SK-N-SH (cell line): Measurements from ENCODE around the gene FAM3C. TPM values are rescaled to one million over a fixed set of nuclear protein-coding genes. Genes with fewer than 3 reads are reported as not detected.
A peak's percentile ranks its signal among the peaks of the same experiment; 100 is the strongest.

ENCODE experiments used
- CTCF ChIA-PET: fragments of 300-600, 350-600 bp; formaldehyde crosslinking; extraction: SDS; loops from one replicate; lab custom pipeline; 2021; lab: Yijun Ruan, JAX
- POLR2A ChIA-PET: fragments of 350-600 bp; sonication (Branson Sonifier 250); formaldehyde crosslinking; extraction: SDS; loops from one replicate; lab custom pipeline; 2020; ENCODE audit warnings: antibody characterized with exemption, inconsistent platforms; lab: Yijun Ruan, JAX
- DNase-seq: peaks from one replicate; pipeline ENCODE4 v3.0.0; 2012
- H2AFZ ChIP-seq: fragments of 200-600 bp; sonication (generic); 2 replicates; pipeline ENCODE4 v1.8.1; 2016; ENCODE audit warnings: antibody characterized with exemption, mild to moderate bottlenecking, low read depth
- H3F3A ChIP-seq: fragments of 200-600 bp; sonication (generic); replicated peaks from 2 replicates; pipeline ENCODE3; 2016; ENCODE audit warnings: antibody characterized with exemption, mild to moderate bottlenecking; ENCODE audit not compliant: insufficient read depth
- H3K27ac ChIP-seq, 2 experiments: fragments of 200-500 bp in 1 of 2; fragments of 200-600 bp in 1 of 2; sonication (Bioruptor generic) in 1 of 2; sonication (generic), shearing (Covaris generic) in 1 of 2; 2 replicates each; pipeline versions ENCODE4 v1.5.1 to v1.6.1; 2014 to 2016; ENCODE audit warnings: low read depth in 2 of 2, inconsistent platforms in 1 of 2, low read length in 1 of 2, mild to moderate bottlenecking in 1 of 2, mixed read lengths in 1 of 2
- H3K27me3 ChIP-seq: fragments of 200-600 bp; sonication (generic), shearing (Covaris generic); 2 replicates; pipeline ENCODE4 v1.6.1; 2016; ENCODE audit warnings: mixed run types; ENCODE audit not compliant: insufficient read depth
- H3K36me3 ChIP-seq, 2 experiments: fragments of 200-500 bp in 1 of 2; fragments of 200-600 bp in 1 of 2; sonication (Bioruptor generic) in 1 of 2; sonication (generic) in 1 of 2; replicated peaks in 1 of 2; 2 replicates each; pipeline versions ENCODE3 to v1.5.1; 2014 to 2016; ENCODE audit warnings: low read length in 1 of 2, mild to moderate bottlenecking in 1 of 2; ENCODE audit not compliant: insufficient read depth in 2 of 2, control insufficient read depth in 1 of 2
- H3K4me1 ChIP-seq, 2 experiments: fragments of 200-500 bp in 1 of 2; fragments of 200-600 bp in 1 of 2; sonication (Bioruptor generic) in 1 of 2; sonication (generic), shearing (Covaris generic) in 1 of 2; 2 replicates each; pipeline versions ENCODE4 v1.5.1 to v1.6.1; 2014 to 2016; ENCODE audit warnings: low read depth in 1 of 2, low read length in 1 of 2, mixed run types in 1 of 2; ENCODE audit not compliant: insufficient read depth in 2 of 2, control insufficient read depth in 1 of 2
- H3K4me2 ChIP-seq: fragments of 200-600 bp; sonication (generic), shearing (Covaris generic); 2 replicates; pipeline ENCODE4 v1.6.1; 2017; ENCODE audit warnings: mixed run types
- H3K4me3 ChIP-seq, 2 experiments: fragments of 200-500 bp in 1 of 2; fragments of 200-600 bp in 1 of 2; sonication (Bioruptor generic) in 1 of 2; sonication (generic), shearing (Covaris generic) in 1 of 2; 2 replicates each; pipeline versions ENCODE4 v1.5.1 to v1.8.1; 2014 to 2016; ENCODE audit warnings: low read depth in 2 of 2, inconsistent platforms in 1 of 2, low read length in 1 of 2, mild to moderate bottlenecking in 1 of 2, mixed read lengths in 1 of 2, moderate library complexity in 1 of 2
- H3K79me2 ChIP-seq: fragments of 200-600 bp; sonication (generic); 2 replicates; pipeline ENCODE4 v1.8.1; 2017; ENCODE audit warnings: mild to moderate bottlenecking; ENCODE audit not compliant: insufficient read depth
- H3K9ac ChIP-seq: fragments of 200-600 bp; sonication (generic); 2 replicates; pipeline ENCODE4 v1.6.1; 2017; ENCODE audit warnings: mixed run types
- H3K9me2 ChIP-seq: fragments of 200-600 bp; sonication (generic); 2 replicates; pipeline ENCODE4 v1.6.1; 2017; ENCODE audit warnings: mixed run types
- H3K9me3 ChIP-seq: fragments of 200-600 bp; sonication (generic); 2 replicates; pipeline ENCODE4 v1.6.1; 2017; ENCODE audit warnings: mixed run types, mild to moderate bottlenecking, moderate library complexity
- H4K20me1 ChIP-seq: fragments of 200-600 bp; sonication (generic); 2 replicates; pipeline ENCODE4 v1.6.1; 2017; ENCODE audit warnings: mild to moderate bottlenecking, mixed run types; ENCODE audit not compliant: insufficient read depth
- GABPA ChIP-seq: IDR thresholded peaks from 2 replicates; pipeline ENCODE4 v1.4.0; 2012; ENCODE audit warnings: low read depth, mild to moderate bottlenecking
- POLR2AphosphoS5 ChIP-seq: IDR thresholded peaks from 2 replicates; pipeline ENCODE4 v1.6.1; 2012; ENCODE audit warnings: low read depth, low read length
- RCOR1 ChIP-seq: fragments of 150-350 bp; IDR thresholded peaks from 2 replicates; pipeline ENCODE4 v1.6.1; 2017; ENCODE audit warnings: antibody characterized with exemption, low read length
- RFX5 ChIP-seq: IDR thresholded peaks from 2 replicates; pipeline ENCODE4 v1.6.1; 2012; ENCODE audit warnings: mild to moderate bottlenecking, improper control_type of control experiment, low read length
- RXRA ChIP-seq: IDR thresholded peaks from 2 replicates; pipeline ENCODE4 v1.4.0; 2012; ENCODE audit warnings: low read depth, mild to moderate bottlenecking, borderline replicate concordance
- SMC3 ChIP-seq: IDR thresholded peaks from 2 replicates; pipeline ENCODE4 v1.6.1; 2012; ENCODE audit warnings: low read depth, low read length, improper control_type of control experiment
- WGBS: methylation state at CpG from one replicate; pipeline ENCODE4 v1.1.6; 2017; ENCODE audit warnings: low lambda C conversion rate; 5-methylcytosine and 5-hydroxymethylcytosine counted together
- polyA plus RNA-seq, 3 experiments: library from polyadenylated mRNA; depleted of rRNA; stranded (reverse); fragments of >200 nt; gene quantifications; 2 replicates each; pipeline ENCODE4 v1.2.3, GENCODE V29; 2012
- TF ChIP-seq, protein P1 (sequence below): fragments of 200-600 bp; sonication (generic); IDR thresholded peaks from 2 replicates; pipeline ENCODE4 v1.6.1; 2017; ENCODE audit warnings: antibody characterized with exemption, mild to moderate bottlenecking, moderate library complexity
- TF ChIP-seq, protein P2 (sequence below): IDR thresholded peaks from 2 replicates; pipeline ENCODE4 v1.4.0; 2012; ENCODE audit warnings: low read depth, borderline replicate concordance
- TF ChIP-seq, protein P3 (sequence below): IDR thresholded peaks from 2 replicates; pipeline ENCODE4 v1.4.0; 2012; ENCODE audit warnings: low read depth, borderline replicate concordance

The FAM3C gene
- polyA plus RNA-seq, 1 of the 3 experiments (the other 2 are of a cell fraction) = 80.0 TPM

DNA sequence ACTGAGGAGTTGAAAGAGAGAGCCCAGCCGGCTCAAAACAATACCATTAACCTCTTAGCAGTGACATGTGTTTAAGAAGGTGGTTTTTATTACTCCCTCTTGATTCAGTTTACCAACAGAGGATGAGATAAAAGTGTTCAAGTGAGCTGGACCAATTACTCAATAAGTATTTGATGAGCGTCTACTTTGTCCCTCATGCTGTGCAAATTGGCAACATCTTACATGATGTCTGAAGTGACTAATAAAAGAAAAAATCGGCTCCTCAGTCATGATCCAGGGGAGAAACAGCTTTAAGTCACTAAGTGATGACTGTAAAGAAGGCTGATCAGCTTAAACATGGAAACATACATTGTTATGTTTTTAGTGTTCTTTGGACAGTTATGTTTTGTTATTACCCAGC, 59.5 kb downstream of the FAM3C start (continued):
- TF ChIP-seq, protein P1, sequence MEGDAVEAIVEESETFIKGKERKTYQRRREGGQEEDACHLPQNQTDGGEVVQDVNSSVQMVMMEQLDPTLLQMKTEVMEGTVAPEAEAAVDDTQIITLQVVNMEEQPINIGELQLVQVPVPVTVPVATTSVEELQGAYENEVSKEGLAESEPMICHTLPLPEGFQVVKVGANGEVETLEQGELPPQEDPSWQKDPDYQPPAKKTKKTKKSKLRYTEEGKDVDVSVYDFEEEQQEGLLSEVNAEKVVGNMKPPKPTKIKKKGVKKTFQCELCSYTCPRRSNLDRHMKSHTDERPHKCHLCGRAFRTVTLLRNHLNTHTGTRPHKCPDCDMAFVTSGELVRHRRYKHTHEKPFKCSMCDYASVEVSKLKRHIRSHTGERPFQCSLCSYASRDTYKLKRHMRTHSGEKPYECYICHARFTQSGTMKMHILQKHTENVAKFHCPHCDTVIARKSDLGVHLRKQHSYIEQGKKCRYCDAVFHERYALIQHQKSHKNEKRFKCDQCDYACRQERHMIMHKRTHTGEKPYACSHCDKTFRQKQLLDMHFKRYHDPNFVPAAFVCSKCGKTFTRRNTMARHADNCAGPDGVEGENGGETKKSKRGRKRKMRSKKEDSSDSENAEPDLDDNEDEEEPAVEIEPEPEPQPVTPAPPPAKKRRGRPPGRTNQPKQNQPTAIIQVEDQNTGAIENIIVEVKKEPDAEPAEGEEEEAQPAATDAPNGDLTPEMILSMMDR = no peak
- TF ChIP-seq SMC3 (no peak), RXRA (no peak)

DNA sequence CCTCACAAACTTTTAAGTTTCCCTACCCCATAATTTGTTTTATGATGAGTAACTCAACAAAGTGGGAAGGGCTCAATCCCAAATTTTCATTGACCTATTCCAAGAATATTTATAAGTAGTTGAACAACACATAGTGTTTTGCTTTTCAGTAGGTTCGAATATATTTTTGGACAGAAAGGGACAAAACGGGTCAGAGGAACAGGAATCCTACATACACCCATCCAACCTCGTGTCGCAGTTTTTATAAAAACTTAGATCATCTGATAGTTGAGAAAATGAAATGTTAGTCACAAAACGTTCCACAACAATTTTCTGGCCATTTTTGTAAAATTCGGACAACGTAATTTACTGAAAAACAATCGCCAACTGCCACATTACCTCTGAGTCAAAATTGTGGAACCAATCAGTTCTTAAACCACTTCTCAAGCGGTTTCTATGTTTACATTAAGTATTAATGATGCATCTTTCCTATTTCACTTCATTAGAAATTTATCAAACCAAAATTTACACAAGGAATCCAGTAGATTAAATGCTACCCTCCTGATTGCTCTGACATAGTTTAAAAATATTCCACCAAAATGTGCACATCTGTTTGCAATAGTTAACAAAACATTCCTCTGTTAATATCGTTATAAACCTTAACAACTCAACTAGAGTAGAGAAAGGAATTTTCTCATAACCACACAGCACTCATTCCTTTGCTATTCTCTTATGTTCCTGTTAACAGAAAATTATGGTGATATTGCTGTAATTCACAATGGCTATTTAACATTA, 61.0 kb downstream of the FAM3C start:
- peaks cover 6 to 15% of the 10 kb centered on the region in 2 experiments; a peak in 2 of 4 replicates for H3K4me1 ChIP-seq
- H4K20me1 ChIP-seq = no peaks in the 10 kb centered on the region
- ChIA-PET POLR2A (no interaction called here), CTCF (interaction anchor here (3.0 kb wide), 1 partner anchor 173 kb away, joined by 20 read pairs; no protein-coding TSS in a partner anchor)
- H3K36me3 ChIP-seq = no peaks in the 10 kb centered on the region
- H3K79me2 ChIP-seq = no peaks in the 10 kb centered on the region
- H3K27me3 ChIP-seq = peaks cover 23% of the 10 kb centered on the region
- peaks cover 3% of the 10 kb centered on the region for H3F3A ChIP-seq
- H3K9me2 ChIP-seq = no peaks in the 10 kb centered on the region
- H2AFZ ChIP-seq = no peak overlapping the region
- no peak overlapping the region for H3K9ac ChIP-seq
- WGBS = 69% methylated on average over 10 of the region's 10 CpGs
- H3K9me3 ChIP-seq = no peaks in the 10 kb centered on the region; the same call in 1 of the 2 replicates
- DNase-seq = no peak
- TF ChIP-seq RCOR1 = peak; percentile 32; the same call in 1 of the 2 replicates
- TF ChIP-seq RFX5 = no peak
- TF ChIP-seq, protein P2, sequence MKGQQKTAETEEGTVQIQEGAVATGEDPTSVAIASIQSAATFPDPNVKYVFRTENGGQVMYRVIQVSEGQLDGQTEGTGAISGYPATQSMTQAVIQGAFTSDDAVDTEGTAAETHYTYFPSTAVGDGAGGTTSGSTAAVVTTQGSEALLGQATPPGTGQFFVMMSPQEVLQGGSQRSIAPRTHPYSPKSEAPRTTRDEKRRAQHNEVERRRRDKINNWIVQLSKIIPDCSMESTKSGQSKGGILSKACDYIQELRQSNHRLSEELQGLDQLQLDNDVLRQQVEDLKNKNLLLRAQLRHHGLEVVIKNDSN = no peak
- H3K27ac ChIP-seq = no peak overlapping the region
- no peak overlapping the region for H3K4me2 ChIP-seq
- no peak overlapping the region for H3K4me3 ChIP-seq

DNA sequence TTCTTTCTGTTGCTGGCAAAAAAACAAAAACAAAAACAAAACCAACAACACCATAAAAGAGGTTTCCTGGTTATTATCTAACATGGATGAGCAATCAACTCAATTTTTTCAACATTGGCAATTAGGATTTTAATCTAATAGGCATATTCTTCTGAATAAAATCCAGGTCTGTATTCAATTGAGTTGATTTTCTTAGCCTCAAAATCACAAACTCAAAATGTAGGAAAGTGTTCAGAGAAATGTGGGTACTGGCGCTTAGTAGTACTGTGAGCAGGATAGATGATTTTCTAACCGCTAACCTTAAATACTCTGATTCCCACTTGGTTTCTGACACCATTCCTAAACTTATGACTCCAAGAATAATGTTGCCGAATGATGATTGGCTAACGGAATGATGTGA, 61.7 kb downstream of the FAM3C start:
- Histone ChIP-seq H3K4me3 (no peak overlapping the region), H3K36me3 (no peaks in the 10 kb centered on the region)
- POLR2A ChIA-PET = no interaction called here

More for the DNA sequence above, 61.7 kb downstream of the FAM3C start:
- no peaks in the 10 kb centered on the region; the same call in 1 of the 2 replicates for H3K9me3 ChIP-seq
- CTCF ChIA-PET = interaction anchor here (1.0 kb wide), 1 partner anchor 198 kb away, joined by 3 read pairs; no protein-coding TSS in a partner anchor
- TF ChIP-seq POLR2AphosphoS5 = no peak
- TF ChIP-seq RFX5 = no peak
- TF ChIP-seq GABPA = no peak
- TF ChIP-seq, protein P3, sequence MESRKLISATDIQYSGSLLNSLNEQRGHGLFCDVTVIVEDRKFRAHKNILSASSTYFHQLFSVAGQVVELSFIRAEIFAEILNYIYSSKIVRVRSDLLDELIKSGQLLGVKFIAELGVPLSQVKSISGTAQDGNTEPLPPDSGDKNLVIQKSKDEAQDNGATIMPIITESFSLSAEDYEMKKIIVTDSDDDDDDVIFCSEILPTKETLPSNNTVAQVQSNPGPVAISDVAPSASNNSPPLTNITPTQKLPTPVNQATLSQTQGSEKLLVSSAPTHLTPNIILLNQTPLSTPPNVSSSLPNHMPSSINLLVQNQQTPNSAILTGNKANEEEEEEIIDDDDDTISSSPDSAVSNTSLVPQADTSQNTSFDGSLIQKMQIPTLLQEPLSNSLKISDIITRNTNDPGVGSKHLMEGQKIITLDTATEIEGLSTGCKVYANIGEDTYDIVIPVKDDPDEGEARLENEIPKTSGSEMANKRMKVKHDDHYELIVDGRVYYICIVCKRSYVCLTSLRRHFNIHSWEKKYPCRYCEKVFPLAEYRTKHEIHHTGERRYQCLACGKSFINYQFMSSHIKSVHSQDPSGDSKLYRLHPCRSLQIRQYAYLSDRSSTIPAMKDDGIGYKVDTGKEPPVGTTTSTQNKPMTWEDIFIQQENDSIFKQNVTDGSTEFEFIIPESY = no peak
- no peak overlapping the region for H3K4me2 ChIP-seq
- H3K9me2 ChIP-seq = no peaks in the 10 kb centered on the region
- peaks cover 3% of the 10 kb centered on the region for H3F3A ChIP-seq
- peaks cover 12 to 19% of the 10 kb centered on the region in 2 experiments; a peak in 3 of 4 replicates for H3K4me1 ChIP-seq
- 95% methylated on average over 4 of the region's 4 CpGs for WGBS
- peaks cover 30% of the 10 kb centered on the region for H3K27me3 ChIP-seq
- H3K27ac ChIP-seq = no peak overlapping the region
- no peaks in the 10 kb centered on the region for H3K79me2 ChIP-seq
- H4K20me1 ChIP-seq = no peaks in the 10 kb centered on the region
- no peak for DNase-seq
- H3K9ac ChIP-seq = no peak overlapping the region
- no peak overlapping the region for H2AFZ ChIP-seq
